ENCODE data around the gene FNDC3B.

DNA sequence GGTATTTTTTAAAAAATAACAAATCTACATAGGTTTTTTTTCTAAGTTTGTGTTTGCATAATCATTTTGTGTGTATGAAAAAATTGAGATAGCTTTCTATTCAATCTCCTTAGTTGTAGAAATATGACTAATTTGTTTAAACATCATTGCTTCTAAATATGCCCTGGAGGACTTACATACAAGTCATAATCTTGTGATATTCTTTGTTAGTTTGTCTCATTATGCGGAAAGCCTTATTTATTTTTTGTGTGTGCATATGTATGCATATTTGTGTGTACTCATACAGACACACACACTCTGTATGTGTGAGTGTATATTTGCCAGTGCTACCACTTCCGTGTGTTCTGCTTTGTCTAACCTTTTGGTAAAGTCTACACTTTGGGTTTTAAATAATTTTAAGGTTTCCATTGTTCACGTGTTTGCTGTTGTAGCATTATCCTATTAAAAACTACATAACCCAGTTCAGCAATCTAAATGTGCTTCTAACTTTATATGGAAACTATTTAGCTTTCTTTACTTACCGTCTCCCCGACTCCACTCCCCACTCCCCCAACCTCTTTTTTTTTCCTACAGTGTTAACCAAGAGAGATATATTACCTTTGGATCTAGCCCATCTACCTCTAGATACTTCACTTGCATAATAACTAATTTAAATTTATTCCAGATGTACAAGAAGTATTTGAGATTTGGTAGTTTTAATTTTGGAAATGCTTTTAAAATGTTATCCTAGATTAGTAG lies 111.7 kb downstream of the FNDC3B start:
- TF ChIP-seq CEBPB (IDR thresholded peaks at IDR 0.05) (no peak), YY1 (IDR thresholded peaks at IDR 0.05; ENCODE audit: low read depth) (no peak)
- TF ChIP-seq, protein P1, sequence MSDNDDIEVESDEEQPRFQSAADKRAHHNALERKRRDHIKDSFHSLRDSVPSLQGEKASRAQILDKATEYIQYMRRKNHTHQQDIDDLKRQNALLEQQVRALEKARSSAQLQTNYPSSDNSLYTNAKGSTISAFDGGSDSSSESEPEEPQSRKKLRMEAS (IDR thresholded peaks at IDR 0.05) = no peak

All from Ishikawa (cell line).